IPS-18a (cell line): ENCODE data around the gene PYURF.
A peak's percentile ranks its signal among the peaks of the same experiment; 100 is the strongest.
"Not testable (repeated sequence)": the region's sequence is repeated elsewhere in the genome, so short reads cannot be mapped to it uniquely, and the experiment has no call there.

Experiments
- H3K27ac ChIP-seq: one replicate; pipeline ENCODE4 v1.5.1; 2013; ENCODE audit warnings: low read length
- H3K27me3 ChIP-seq: one replicate; pipeline ENCODE4 v1.6.1; 2013; ENCODE audit warnings: mild to moderate bottlenecking, low read length; ENCODE audit not compliant: control insufficient read depth, insufficient read depth
- H3K36me3 ChIP-seq: one replicate; pipeline ENCODE4 v1.6.1; 2013; ENCODE audit warnings: low read depth, low read length; ENCODE audit not compliant: control insufficient read depth
- H3K4me1 ChIP-seq: one replicate; pipeline ENCODE4 v1.6.1; 2013; ENCODE audit warnings: low read depth, low read length; ENCODE audit not compliant: control insufficient read depth
- H3K4me3 ChIP-seq: one replicate; pipeline ENCODE4 v1.5.1; 2013; ENCODE audit warnings: low read length
- H3K9ac ChIP-seq: one replicate; pipeline ENCODE4 v1.6.1; 2013; ENCODE audit warnings: mild to moderate bottlenecking, low read length, moderate library complexity
- H3K9me3 ChIP-seq: one replicate; pipeline ENCODE4 v1.6.1; 2013; ENCODE audit warnings: low read depth, low read length; ENCODE audit not compliant: control insufficient read depth

The PYURF gene

GRCh38 chr4:88523325-88524129, at the start of gene PYURF:
Gene PYURF, minus strand, starts transcription at chr4:88523776. Its CDS starts 76 bp downstream, at chr4:88523700.
- Histone ChIP-seq H3K36me3 (peaks cover 19% of the 10 kb centered on the region), H3K27ac (peak within 1 kb of the TSS; percentile 24), H3K9me3 (no peaks in the 10 kb centered on the region), H3K4me3 (peak within 1 kb of the TSS; percentile 90), H3K27me3 (no peaks in the 10 kb centered on the region), H3K4me1 (peaks cover 16% of the 10 kb centered on the region), H3K9ac (peak within 1 kb of the TSS; percentile 89)

- Histone ChIP-seq H3K36me3 (no peaks in the 10 kb centered on the region), H3K27me3 (no peaks in the 10 kb centered on the region), H3K27ac (no peak overlapping the region), H3K9me3 (no peaks in the 10 kb centered on the region), H3K9ac (no peak overlapping the region), H3K4me1 (no peaks in the 10 kb centered on the region), H3K4me3 (no peak overlapping the region)
Observed at GRCh38 chr4:88570001-88570400, 46.4 kb upstream of the PYURF start.

- Histone ChIP-seq H3K27me3 (no peaks in the 10 kb centered on the region), H3K9me3 (no peaks in the 10 kb centered on the region), H3K27ac (no peak overlapping the region), H3K4me1 (no peaks in the 10 kb centered on the region), H3K36me3 (no peaks in the 10 kb centered on the region), H3K4me3 (no peak overlapping the region), H3K9ac (no peak overlapping the region)
Observed at GRCh38 chr4:88567591-88567990, 44.0 kb upstream of the PYURF start.

- peaks cover 3% of the 10 kb centered on the region for H3K4me1 ChIP-seq
- H3K27ac ChIP-seq, result no peak overlapping the region
- no peak overlapping the region for H3K9ac ChIP-seq
- no peaks in the 10 kb centered on the region for H3K9me3 ChIP-seq
- H3K27me3 ChIP-seq, result no peaks in the 10 kb centered on the region
- H3K36me3 ChIP-seq, result no peaks in the 10 kb centered on the region
- no peak overlapping the region for H3K4me3 ChIP-seq
Observed at GRCh38 chr4:88549815-88550214, 26.2 kb upstream of the PYURF start.

GRCh38 chr4:88539322-88540068, 15.9 kb upstream of the PYURF start:
- H3K4me3 ChIP-seq, H3K27ac ChIP-seq, H3K9me3 ChIP-seq, H3K36me3 ChIP-seq, H3K9ac ChIP-seq, H3K4me1 ChIP-seq, H3K27me3 ChIP-seq: not testable (repeated sequence)

- Histone ChIP-seq H3K36me3 (no peaks in the 10 kb centered on the region), H3K4me3 (no peak overlapping the region), H3K9ac (no peak overlapping the region), H3K27ac (no peak overlapping the region), H3K27me3 (no peaks in the 10 kb centered on the region), H3K4me1 (peaks cover 17% of the 10 kb centered on the region), H3K9me3 (no peaks in the 10 kb centered on the region)
Observed at GRCh38 chr4:88537709-88538108, 14.1 kb upstream of the PYURF start.

- H3K27ac ChIP-seq, result no peak overlapping the region
- H3K4me3 ChIP-seq, result no peak overlapping the region
- H3K9me3 ChIP-seq, result no peaks in the 10 kb centered on the region
- peaks cover 19% of the 10 kb centered on the region for H3K4me1 ChIP-seq
- no peak overlapping the region for H3K9ac ChIP-seq
- no peaks in the 10 kb centered on the region for H3K27me3 ChIP-seq
- H3K36me3 ChIP-seq, result no peaks in the 10 kb centered on the region
Observed at GRCh38 chr4:88535090-88535755, 11.6 kb upstream of the PYURF start.

GRCh38 chr4:88533937-88534750, 10.6 kb upstream of the PYURF start:
- peaks cover 19% of the 10 kb centered on the region for H3K4me1 ChIP-seq
- no peaks in the 10 kb centered on the region for H3K9me3 ChIP-seq
- H3K9ac ChIP-seq, result no peak overlapping the region
- H3K36me3 ChIP-seq, result no peaks in the 10 kb centered on the region
- no peaks in the 10 kb centered on the region for H3K27me3 ChIP-seq
- no peak overlapping the region for H3K4me3 ChIP-seq
- peak overlapping the region; percentile 13 for H3K27ac ChIP-seq

- H3K27me3 ChIP-seq, result no peaks in the 10 kb centered on the region
- H3K9me3 ChIP-seq, result no peaks in the 10 kb centered on the region
- H3K27ac ChIP-seq, result peak overlapping the region; percentile 10
- H3K9ac ChIP-seq, result peak overlapping the region; percentile 9
- peaks cover 19% of the 10 kb centered on the region for H3K4me1 ChIP-seq
- H3K4me3 ChIP-seq, result no peak overlapping the region
- H3K36me3 ChIP-seq, result no peaks in the 10 kb centered on the region
Observed at GRCh38 chr4:88533088-88533790, 9.7 kb upstream of the PYURF start.

GRCh38 chr4:88531549-88531948, 8.0 kb upstream of the PYURF start:
- no peaks in the 10 kb centered on the region for H3K36me3 ChIP-seq
- H3K27ac ChIP-seq, result no peak overlapping the region
- H3K27me3 ChIP-seq, result no peaks in the 10 kb centered on the region
- H3K9me3 ChIP-seq, result no peaks in the 10 kb centered on the region
- no peak overlapping the region for H3K4me3 ChIP-seq
- H3K9ac ChIP-seq, result no peak overlapping the region
- peaks cover 19% of the 10 kb centered on the region for H3K4me1 ChIP-seq
